GM19395 (cell line): Measurements from ENCODE around the gene COL25A1.

Experiments used
- ATAC-seq: cut with Tn5 transposase; IDR thresholded peaks from one replicate; pipeline ENCODE4 v1.9.1; 2021; ENCODE audit warnings: mild to moderate bottlenecking, moderate library complexity; ENCODE audit not compliant: unreplicated experiment

COL25A1 gene

DNA sequence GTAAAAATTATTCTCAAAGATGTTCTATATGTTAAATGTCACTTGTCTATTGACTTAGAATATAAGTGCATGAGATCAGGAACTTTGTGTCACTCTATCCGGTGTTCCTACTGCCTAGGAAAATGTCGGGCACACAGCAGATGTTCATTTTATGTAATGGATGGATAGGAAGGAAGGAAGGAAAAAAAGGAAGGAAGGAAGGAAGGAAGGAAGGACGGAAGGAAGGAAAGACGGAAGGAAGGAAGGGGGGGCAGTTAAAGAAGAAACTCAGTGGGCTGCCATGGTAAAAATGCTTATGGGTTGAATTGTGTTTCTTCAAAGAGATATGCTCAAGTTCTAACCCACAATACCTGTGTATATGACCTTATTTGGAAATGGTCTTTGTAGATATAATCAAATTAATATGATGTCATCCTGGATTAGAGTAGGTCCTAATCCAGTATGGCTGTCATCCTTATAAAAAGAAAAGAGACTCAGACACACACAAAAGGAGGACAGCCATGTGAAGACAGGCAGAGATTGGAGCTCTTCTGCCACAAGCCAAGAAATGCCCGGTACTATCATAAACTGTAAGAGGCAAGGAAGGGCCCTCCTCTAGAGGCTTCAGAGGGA lies 86.3 kb downstream of the COL25A1 start:
- ATAC-seq = no peak

DNA sequence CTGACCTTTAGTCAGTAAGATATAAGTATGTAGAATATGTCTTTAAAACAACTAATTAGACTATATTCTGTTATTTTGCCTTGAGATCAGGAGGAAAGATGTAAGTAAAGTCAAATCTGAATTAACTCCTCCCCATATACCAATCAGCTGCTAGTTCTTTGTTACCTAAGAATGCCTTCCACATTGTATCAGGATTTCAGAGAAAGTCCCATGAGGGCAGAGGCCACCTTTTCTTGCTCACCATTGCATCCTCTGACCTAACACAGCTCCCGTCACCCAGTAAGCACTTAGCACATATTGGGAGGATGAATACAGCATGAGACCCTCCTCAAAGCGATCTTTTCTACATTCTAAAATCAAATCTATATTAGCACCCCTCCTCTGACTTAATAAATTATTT lies 87.0 kb downstream of the COL25A1 start:
- ATAC-seq = no peak

GRCh38 chr4:109214622-109215301 lies 87.7 kb downstream of the COL25A1 start:
- ATAC-seq = no peak

DNA sequence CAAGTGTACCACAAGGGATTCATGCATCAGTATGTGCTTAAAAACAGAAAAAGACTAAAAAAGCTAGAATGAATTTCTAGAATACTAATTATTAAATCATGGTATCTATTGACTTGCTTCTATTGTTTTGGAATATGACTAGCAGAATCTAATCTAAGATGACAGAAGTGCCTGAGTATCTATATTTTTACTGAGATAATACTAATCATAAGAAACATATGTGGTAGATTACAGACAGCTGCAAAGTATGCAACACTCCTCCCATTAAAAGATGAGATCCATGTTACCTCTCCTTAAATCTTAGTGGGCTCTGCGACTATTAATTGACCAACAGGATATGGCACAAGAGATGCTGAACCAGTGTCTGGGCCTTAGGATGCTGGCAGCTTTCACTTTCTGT lies 89.4 kb downstream of the COL25A1 start:
- no peak for ATAC-seq

- no peak for ATAC-seq
Observed at GRCh38 chr4:109211671-109212070, 90.8 kb downstream of the COL25A1 start.

GRCh38 chr4:109209647-109210046 lies 92.8 kb downstream of the COL25A1 start:
- ATAC-seq = no peak

- ATAC-seq = no peak
Observed at GRCh38 chr4:109207898-109208297, 94.6 kb downstream of the COL25A1 start.

DNA sequence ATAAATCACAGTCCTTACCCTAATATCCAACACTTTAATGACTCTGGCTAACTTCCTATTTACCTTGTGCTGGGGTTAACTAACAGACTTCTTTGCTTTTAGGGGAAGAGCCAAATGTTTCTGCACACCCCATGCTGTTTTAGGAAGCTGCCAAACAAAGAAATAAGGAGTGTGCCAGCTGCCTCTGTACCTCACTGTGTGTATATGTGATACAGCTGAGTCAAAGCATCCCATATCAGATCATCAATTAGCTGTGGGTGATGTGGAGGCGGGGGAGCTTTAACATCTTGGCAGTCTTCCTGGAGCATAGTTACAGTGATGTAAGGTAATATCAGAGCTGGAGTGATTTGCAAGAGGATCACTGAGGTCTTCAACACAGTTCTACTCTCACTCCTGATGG lies 95.4 kb downstream of the COL25A1 start:
- no peak for ATAC-seq

- no peak for ATAC-seq
Observed at GRCh38 chr4:109206620-109207019, 95.8 kb downstream of the COL25A1 start.

DNA sequence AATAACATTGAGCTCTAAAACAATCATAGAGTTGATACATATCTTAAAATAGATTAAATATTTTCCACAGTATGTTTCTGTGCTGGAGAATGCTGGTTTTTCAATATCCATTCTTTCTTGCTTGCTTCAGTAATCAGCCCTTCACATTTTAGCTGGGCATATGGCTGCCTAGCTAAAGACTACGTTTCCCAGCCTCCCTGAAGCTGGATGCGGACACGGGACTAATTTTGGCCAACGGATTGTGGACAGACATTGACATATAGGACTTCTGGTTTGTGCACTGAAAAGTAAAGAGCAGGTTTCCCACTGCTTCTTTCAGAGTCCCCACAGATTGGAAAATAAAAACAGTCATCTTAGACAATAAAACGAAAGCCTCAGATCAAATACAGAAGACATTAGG lies 97.3 kb downstream of the COL25A1 start:
- no peak for ATAC-seq

DNA sequence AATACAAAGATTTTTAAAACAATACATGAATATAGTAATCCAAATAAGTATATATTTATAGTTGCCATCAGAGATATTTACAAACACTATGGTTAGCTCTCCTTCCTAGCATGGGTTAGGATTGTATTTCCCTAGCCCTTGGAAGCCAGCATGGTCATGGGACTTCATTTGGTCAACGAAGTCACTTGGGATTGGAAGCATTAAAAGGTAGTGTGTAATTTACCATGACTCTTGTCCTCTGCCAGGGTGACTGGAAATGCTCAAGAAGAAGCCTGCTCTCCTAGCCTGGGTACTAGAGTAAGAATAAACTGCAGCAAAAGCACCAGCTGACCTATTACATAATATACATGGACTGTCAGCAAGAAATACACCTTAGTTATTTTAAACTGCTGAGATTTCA lies 102.9 kb downstream of the COL25A1 start:
- ATAC-seq = no peak

DNA sequence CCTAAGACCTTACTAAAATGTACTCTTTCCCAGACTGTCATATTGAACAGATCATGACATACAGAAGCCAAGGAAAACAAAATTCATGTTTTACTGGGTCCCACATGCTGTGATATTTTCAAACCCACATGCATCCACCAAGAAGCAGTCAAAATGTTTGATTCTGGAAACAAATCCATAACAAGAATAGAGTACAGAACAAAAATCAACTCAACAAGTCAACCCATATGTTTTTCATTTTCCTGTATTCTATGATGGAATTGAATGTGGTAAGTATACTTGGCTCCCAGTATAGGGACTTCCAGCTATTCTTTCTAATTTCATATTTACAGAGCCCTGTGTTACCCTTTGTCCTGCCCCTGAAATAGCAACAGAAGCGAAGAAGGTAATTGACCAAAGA lies 106.8 kb downstream of the COL25A1 start:
- no peak for ATAC-seq

GRCh38 chr4:109191216-109191615 lies 111.2 kb downstream of the COL25A1 start:
- ATAC-seq = no peak

- no peak for ATAC-seq
Observed at GRCh38 chr4:109186458-109186945, 116.0 kb downstream of the COL25A1 start.

GRCh38 chr4:109185951-109186350 lies 116.5 kb downstream of the COL25A1 start:
- no peak for ATAC-seq

- no peak for ATAC-seq
Observed at GRCh38 chr4:109185548-109185947, 116.9 kb downstream of the COL25A1 start.

DNA sequence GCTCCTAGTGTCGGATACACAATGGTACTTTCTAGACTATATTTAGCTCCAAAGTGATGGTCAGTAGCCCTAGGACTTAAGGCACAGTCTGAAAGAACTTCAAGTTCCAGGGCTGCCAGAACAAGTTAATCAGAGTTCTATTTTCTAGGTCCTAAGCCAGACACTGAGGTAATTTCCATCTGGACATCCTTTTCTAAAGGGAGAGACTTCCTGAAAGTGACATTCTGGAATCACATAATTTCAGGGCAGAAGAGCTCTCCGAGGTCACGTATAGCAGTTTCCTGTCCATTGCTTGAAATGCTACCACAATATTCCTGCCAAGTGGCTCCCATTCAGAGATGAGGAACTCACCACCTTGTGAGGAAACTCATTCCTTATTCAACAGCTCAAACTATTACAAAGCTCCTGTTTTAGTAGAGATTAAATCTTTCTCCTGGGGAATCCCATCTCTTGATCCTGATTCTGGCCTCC lies 117.9 kb downstream of the COL25A1 start:
- ATAC-seq = no peak

DNA sequence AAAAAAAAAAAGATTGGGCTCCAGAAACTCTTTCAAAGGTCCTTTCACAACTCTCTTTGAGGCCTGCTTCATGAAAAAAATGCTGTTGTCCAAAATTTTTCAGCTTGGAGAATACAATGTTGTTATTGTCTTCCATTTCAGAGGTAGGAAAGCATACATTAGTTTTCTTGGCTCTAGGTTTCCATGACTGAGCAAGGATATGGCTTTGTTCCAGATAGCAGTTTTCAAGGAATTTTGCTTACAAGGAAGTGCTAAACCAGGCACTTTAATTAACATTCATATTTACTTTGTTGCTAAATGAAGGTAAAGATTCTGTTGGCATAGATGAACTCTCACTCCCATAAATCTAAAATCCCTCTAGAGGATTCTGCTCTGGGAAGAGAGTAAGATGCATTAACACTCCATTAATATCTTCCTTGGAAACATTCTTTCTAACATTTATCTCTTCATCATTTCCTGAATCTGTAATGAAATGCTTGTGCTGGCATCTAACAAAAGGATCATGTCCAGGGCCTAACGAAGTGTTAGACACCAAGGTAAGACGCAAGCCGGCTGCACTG lies 118.4 kb downstream of the COL25A1 start:
- no peak for ATAC-seq

- ATAC-seq = no peak
Observed at GRCh38 chr4:109182696-109183095, 119.8 kb downstream of the COL25A1 start.

- no peak for ATAC-seq
Observed at GRCh38 chr4:109179061-109179460, 123.4 kb downstream of the COL25A1 start.

GRCh38 chr4:109177096-109177810 lies 125.2 kb downstream of the COL25A1 start:
- ATAC-seq = no peak
